G401.6 (cell line): Measurements from ENCODE around the gene SLAIN1.
"Not testable (repeated sequence)": the region's sequence is repeated elsewhere in the genome, so short reads cannot be mapped to it uniquely, and the experiment has no call there.

Source experiments
- FAIRE-seq: peaks from 2 replicates; lab custom pipeline; 2012; peaks lifted over from hg19 to GRCh38; lab: Jason Lieb, UNC

Gene SLAIN1

GRCh38 chr13:77697217-77698103 is at the start of gene SLAIN1:
TSS of gene SLAIN1 (plus strand) at chr13:77697687. CDS start at chr13:77697914, 227 bp downstream.
- FAIRE-seq, result no peak

GRCh38 chr13:77650409-77650808 is 47.1 kb upstream of the SLAIN1 start:
- FAIRE-seq, result no peak

- no peak for FAIRE-seq
Measured at GRCh38 chr13:77653301-77653700, 44.2 kb upstream of the SLAIN1 start.

GRCh38 chr13:77660016-77660415 is 37.5 kb upstream of the SLAIN1 start:
- not testable (repeated sequence) for FAIRE-seq

- no peak for FAIRE-seq
Measured at GRCh38 chr13:77660841-77661250, 36.6 kb upstream of the SLAIN1 start.

- not testable (repeated sequence) for FAIRE-seq
Measured at GRCh38 chr13:77662301-77662700, 35.2 kb upstream of the SLAIN1 start.

GRCh38 chr13:77662831-77663230 is 34.7 kb upstream of the SLAIN1 start:
- FAIRE-seq, result not testable (repeated sequence)

GRCh38 chr13:77674852-77675251 is 22.6 kb upstream of the SLAIN1 start:
- FAIRE-seq, result no peak

- FAIRE-seq, result no peak
Measured at GRCh38 chr13:77678691-77679235, 18.7 kb upstream of the SLAIN1 start.

- no peak for FAIRE-seq
Measured at GRCh38 chr13:77687799-77688198, 9.7 kb upstream of the SLAIN1 start.

- FAIRE-seq, result no peak
Measured at GRCh38 chr13:77691871-77692270, 5.6 kb upstream of the SLAIN1 start.

GRCh38 chr13:77692746-77693448 is 4.6 kb upstream of the SLAIN1 start:
- FAIRE-seq, result no peak

GRCh38 chr13:77693449-77693940 is 4.0 kb upstream of the SLAIN1 start:
- no peak for FAIRE-seq

- no peak for FAIRE-seq
Measured at GRCh38 chr13:77696006-77696878, 1.2 kb upstream of the SLAIN1 start.

GRCh38 chr13:77696879-77697216 is 639 bp upstream of the SLAIN1 start:
- FAIRE-seq, result no peak

GRCh38 chr13:77698201-77699058 is 943 bp downstream of the SLAIN1 start:
- no peak for FAIRE-seq

- FAIRE-seq, result no peak
Measured at GRCh38 chr13:77699059-77699680, 1.7 kb downstream of the SLAIN1 start.

GRCh38 chr13:77701305-77701704 is 3.8 kb downstream of the SLAIN1 start:
- FAIRE-seq, result no peak

GRCh38 chr13:77702366-77702765 is 4.9 kb downstream of the SLAIN1 start:
- no peak for FAIRE-seq

GRCh38 chr13:77703408-77703807 is 5.9 kb downstream of the SLAIN1 start:
- no peak for FAIRE-seq
